ENCODE data around the gene PLD5. TPM values are rescaled to one million over a fixed set of nuclear protein-coding genes. Genes with fewer than 3 reads are reported as not detected.
"Not testable (repeated sequence)": the region's sequence is repeated elsewhere in the genome, so short reads cannot be mapped to it uniquely, and the experiment has no call there.

Gene PLD5
- total and polyA plus RNA-seq, 4 donors: 4.6 to 11.5 (median 9.4) TPM

DNA sequence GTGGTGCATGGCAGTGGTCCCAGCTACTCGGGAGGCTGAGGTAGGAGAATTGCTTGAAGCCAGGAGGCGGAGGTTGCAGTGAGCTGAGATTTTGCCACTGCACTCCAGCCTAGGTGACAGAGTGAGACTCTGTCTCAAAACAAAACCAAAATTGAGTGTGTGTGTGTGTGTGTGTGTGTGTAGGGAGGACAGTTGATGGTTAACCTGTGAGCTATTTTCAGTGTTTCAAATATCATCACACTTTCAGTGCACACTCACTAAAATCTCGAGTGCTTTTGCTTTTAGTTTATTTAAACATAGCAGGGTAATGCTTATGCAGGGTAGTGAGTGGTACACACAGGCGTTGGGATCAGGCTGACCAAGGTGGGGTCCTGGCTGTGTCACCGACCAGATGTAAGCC, 344.7 kb downstream of the PLD5 start:
- not testable (repeated sequence) for H3K4me1 ChIP-seq (ENCODE audit: control insufficient read depth, insufficient read depth, low read length); H3K27me3 ChIP-seq (ENCODE audit: control insufficient read depth, insufficient read depth, low read length); H3K27ac ChIP-seq (ENCODE audit: low read depth, low read length); H3K4me3 ChIP-seq (ENCODE audit: low read depth, low read length); H3K36me3 ChIP-seq (ENCODE audit: control insufficient read depth, insufficient read depth, low read length); DNase-seq (ENCODE audit: low read depth in 4 of 6, low spot score in 6 of 6); H3K9me3 ChIP-seq (ENCODE audit: control insufficient read depth, insufficient read depth, low read length)
- WGBS (ENCODE audit: insufficient coverage): 89% methylated on average over 2 of the region's 5 CpGs

DNA sequence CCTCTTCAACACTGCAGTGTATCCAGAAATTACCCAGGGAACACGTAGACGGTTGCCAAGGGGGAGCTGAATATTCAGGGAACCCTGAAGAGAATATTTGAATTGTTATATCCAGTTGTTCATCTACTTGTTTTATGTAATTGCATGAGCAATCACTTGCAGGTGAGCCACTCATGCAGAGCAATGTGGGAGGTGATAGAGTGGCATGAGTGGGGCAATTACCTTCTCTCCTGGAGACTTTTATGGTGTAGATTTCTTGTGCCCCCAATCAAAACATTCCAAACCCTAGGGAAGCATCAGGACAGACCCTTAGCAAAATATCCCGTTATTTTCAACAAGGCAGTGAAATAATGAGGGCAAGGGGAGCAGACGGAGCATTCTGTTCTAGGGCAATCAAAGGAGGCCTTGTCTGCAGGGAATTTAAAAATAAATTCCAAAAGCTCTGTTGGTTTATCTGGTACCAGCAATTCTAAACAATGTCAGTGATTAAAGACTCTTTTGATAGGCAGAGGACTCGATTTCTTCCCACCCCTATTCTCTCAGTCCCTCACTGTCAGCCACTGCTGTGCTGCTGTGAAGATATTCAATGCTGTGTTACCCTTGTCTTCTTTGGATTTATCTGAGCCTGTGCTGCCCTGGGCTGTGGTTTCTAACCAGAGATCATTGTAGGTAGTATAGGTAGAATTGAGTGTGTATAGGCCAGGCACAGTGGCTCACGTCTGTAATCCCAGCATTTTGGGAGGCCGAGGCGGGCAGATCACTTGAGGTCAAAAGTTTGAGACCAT, 345.4 kb downstream of the PLD5 start:
- Histone ChIP-seq H3K4me1 (ENCODE audit: control insufficient read depth, insufficient read depth, low read length) (no peaks in the 10 kb centered on the region), H3K36me3 (ENCODE audit: control insufficient read depth, insufficient read depth, low read length) (no peaks in the 10 kb centered on the region), H3K4me3 (ENCODE audit: low read depth, low read length) (no peak overlapping the region), H3K9me3 (ENCODE audit: control insufficient read depth, insufficient read depth, low read length) (peaks cover 2% of the 10 kb centered on the region), H3K27me3 (ENCODE audit: control insufficient read depth, insufficient read depth, low read length) (no peaks in the 10 kb centered on the region), H3K27ac (ENCODE audit: low read depth, low read length) (no peak overlapping the region)
- 40% methylated on average over 1 of the region's 8 CpGs for WGBS (ENCODE audit: insufficient coverage)
- peak in 1 of 6 donors; percentile 76 for DNase-seq (ENCODE audit: low read depth in 4 of 6, low spot score in 6 of 6)

DNA sequence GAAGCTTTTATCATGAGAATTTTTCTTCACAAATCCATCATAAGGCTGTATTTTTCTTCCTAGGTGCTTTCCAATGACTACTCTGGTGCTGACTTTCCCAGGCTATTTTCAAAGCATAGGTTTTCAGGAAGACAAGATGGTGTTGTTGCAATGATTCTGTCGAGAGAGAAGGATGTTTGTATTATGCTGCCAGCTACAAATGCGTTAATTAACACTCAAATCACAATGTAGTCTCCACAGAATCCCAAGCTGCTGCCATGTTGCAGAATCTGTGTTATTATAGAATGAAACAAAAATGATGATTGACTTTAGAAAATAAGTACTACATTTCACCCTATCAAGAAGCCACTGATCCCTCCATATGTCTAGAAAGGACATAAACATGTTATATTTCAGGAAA, 346.1 kb downstream of the PLD5 start:
- no CpG with 5 or more reads among the region's 2 CpGs for WGBS (ENCODE audit: insufficient coverage)
- Histone ChIP-seq H3K36me3 (ENCODE audit: control insufficient read depth, insufficient read depth, low read length) (no peaks in the 10 kb centered on the region), H3K27me3 (ENCODE audit: control insufficient read depth, insufficient read depth, low read length) (no peaks in the 10 kb centered on the region), H3K9me3 (ENCODE audit: control insufficient read depth, insufficient read depth, low read length) (peaks cover 2% of the 10 kb centered on the region), H3K27ac (ENCODE audit: low read depth, low read length) (no peak overlapping the region), H3K4me3 (ENCODE audit: low read depth, low read length) (no peak overlapping the region), H3K4me1 (ENCODE audit: control insufficient read depth, insufficient read depth, low read length) (no peaks in the 10 kb centered on the region)
- peak in 2 of 6 donors; percentile 27 to 79 for DNase-seq (ENCODE audit: low read depth in 4 of 6, low spot score in 6 of 6)

DNA sequence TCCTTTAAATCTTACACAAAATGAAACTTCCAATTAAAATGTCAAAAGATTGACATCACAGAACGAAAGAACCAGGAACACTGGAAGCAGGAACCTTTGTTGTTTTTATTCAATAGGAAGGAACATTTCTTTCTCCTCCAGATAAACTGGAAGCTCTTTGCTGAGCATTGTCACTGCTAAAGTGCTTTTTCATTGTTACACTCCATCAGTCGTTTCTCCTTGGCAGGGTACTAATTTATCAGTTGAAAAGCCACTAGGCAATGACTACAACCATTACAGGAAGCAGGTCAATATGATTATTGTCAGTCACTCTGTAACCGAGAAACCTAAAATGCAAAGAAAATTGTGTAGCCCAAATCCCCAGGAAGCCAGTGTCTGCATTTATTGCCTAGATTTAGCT, 362.4 kb downstream of the PLD5 start:
- WGBS (ENCODE audit: insufficient coverage): 0% methylated on average over 1 of the region's 3 CpGs
- DNase-seq (ENCODE audit: low read depth in 4 of 6, low spot score in 6 of 6): peak in 1 of 6 donors; percentile 43

DNA sequence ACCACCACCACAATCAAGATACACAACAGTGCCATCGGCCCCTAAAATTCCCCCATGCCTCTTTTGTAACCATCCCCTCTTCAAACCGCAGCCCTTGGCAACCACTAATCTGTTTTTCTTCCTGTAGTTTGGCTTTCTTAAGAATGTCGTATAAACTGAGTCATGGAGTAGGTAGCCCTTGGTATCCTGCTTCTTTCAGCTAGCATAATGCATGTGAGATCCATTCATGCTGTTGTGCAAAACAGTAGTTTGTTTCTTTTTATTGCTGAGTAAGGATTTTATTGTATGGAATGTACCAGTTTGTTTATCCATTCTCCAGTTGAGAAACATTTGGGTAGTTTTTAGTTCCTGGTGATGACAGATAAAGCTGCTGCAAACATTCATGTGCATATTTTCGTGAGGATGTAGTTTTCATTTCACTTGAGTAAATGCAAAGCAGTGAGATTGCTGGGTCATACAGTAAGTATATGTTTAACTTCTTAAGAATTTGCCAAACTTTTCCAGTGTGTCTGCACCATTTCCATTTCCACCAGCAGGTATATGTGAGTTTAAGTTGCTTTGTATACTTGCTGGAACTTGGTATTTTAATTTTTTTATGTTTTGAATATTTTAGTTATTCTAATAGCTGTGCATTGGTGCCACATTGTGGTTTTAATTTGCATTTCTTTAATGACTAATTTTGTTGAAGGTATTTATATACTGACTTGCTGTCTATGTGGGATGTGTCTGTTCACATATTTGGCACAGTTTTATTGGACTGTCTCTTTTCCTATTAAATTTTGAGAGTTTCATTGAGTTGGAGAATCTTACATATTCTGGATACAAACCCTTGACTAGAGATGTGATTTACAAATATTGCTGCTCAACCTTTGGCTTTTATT, 377.2 kb downstream of the PLD5 start:
- Histone ChIP-seq H3K27ac (ENCODE audit: low read depth, low read length) (peak overlapping the region; percentile 42), H3K36me3 (ENCODE audit: control insufficient read depth, insufficient read depth, low read length) (no peaks in the 10 kb centered on the region), H3K4me1 (ENCODE audit: control insufficient read depth, insufficient read depth, low read length) (no peaks in the 10 kb centered on the region), H3K9me3 (ENCODE audit: control insufficient read depth, insufficient read depth, low read length) (peaks cover 5% of the 10 kb centered on the region), H3K4me3 (ENCODE audit: low read depth, low read length) (no peak overlapping the region), H3K27me3 (ENCODE audit: control insufficient read depth, insufficient read depth, low read length) (no peaks in the 10 kb centered on the region)
- DNase-seq (ENCODE audit: low read depth in 4 of 6, low spot score in 6 of 6): peak in 2 of 6 donors; percentile 31 to 68
- WGBS (ENCODE audit: insufficient coverage): 21% methylated on average over 3 of the region's 4 CpGs

More for the DNA sequence above, 362.4 kb downstream of the PLD5 start:
- no peak overlapping the region for H3K27ac ChIP-seq (ENCODE audit: low read depth, low read length)
- H3K9me3 ChIP-seq (ENCODE audit: control insufficient read depth, insufficient read depth, low read length): no peaks in the 10 kb centered on the region
- no peaks in the 10 kb centered on the region for H3K27me3 ChIP-seq (ENCODE audit: control insufficient read depth, insufficient read depth, low read length)
- H3K36me3 ChIP-seq (ENCODE audit: control insufficient read depth, insufficient read depth, low read length): no peaks in the 10 kb centered on the region
- no peak overlapping the region for H3K4me3 ChIP-seq (ENCODE audit: low read depth, low read length)
- H3K4me1 ChIP-seq (ENCODE audit: control insufficient read depth, insufficient read depth, low read length): no peaks in the 10 kb centered on the region

DNA sequence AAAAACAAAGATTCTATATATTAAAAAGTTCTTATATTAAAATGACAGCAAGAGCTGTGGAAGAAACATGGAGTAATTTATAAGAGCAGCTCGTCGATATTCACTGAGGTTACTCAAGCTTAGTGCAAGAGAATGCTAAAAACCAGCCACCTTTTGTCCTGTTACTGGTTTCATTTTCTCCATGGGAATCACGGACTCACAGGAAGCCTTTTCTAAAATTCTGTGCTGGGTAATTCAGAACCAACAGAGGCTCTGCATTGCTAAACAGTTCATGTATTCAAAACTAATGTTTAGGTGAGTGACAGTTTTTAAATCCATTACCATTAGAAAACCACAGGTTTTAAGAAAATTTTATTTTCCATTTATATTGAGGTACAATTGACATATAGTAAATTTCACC, 377.8 kb downstream of the PLD5 start:
- no CpG with 5 or more reads among the region's 3 CpGs for WGBS (ENCODE audit: insufficient coverage)
- Histone ChIP-seq H3K4me1 (ENCODE audit: control insufficient read depth, insufficient read depth, low read length) (no peaks in the 10 kb centered on the region), H3K9me3 (ENCODE audit: control insufficient read depth, insufficient read depth, low read length) (peaks cover 5% of the 10 kb centered on the region), H3K36me3 (ENCODE audit: control insufficient read depth, insufficient read depth, low read length) (no peaks in the 10 kb centered on the region), H3K27ac (ENCODE audit: low read depth, low read length) (peak overlapping the region; percentile 42), H3K4me3 (ENCODE audit: low read depth, low read length) (no peak overlapping the region), H3K27me3 (ENCODE audit: control insufficient read depth, insufficient read depth, low read length) (no peaks in the 10 kb centered on the region)
- peak in 2 of 6 donors; percentile 57 to 71 for DNase-seq (ENCODE audit: low read depth in 4 of 6, low spot score in 6 of 6)

DNA sequence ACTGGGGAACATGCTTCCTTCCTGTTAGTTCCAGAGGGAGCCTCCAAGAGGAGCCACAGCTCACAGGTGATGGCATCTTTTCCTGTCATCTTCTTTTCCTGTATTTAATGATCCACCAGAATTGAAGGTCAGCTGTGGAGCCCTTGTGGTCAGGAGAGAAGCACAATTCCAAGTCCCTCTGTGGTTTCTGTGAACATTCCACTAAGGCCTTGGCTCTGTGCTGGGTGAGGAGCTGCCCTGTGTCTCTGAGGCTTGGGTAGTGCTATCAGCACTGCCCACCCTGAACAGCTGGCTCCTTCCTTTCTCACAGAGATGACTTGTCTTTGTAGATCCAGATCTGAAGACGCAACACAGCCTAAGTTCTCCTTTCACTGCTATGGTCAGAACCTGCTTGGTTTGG, 383.7 kb downstream of the PLD5 start:
- DNase-seq (ENCODE audit: low read depth in 4 of 6, low spot score in 6 of 6): no peak
- H3K4me3 ChIP-seq (ENCODE audit: low read depth, low read length): no peak overlapping the region
- no peaks in the 10 kb centered on the region for H3K4me1 ChIP-seq (ENCODE audit: control insufficient read depth, insufficient read depth, low read length)
- no peaks in the 10 kb centered on the region for H3K27me3 ChIP-seq (ENCODE audit: control insufficient read depth, insufficient read depth, low read length)
- H3K36me3 ChIP-seq (ENCODE audit: control insufficient read depth, insufficient read depth, low read length): no peaks in the 10 kb centered on the region
- H3K27ac ChIP-seq (ENCODE audit: low read depth, low read length): no peak overlapping the region
- no peaks in the 10 kb centered on the region for H3K9me3 ChIP-seq (ENCODE audit: control insufficient read depth, insufficient read depth, low read length)
- 85% methylated on average over 1 of the region's 1 CpG for WGBS (ENCODE audit: insufficient coverage)

DNA sequence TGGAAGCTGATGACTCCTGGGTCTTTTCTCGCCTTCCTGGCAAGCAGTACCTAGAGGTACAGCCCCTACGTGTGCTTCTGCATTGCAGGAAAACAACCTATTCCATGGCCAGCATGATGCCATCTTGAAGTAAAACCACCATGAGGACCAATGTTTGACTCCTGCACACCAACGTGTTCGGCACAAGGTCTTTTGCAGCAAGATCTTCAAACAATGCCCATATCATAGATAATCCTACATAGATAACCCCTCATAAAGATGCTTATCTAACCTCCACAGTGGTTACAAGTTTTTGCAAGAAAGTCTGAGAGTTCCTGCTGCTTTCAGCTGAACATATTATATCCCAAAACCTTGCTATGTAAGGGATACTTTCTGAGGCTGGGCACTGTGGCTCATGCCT, 384.5 kb downstream of the PLD5 start:
- WGBS (ENCODE audit: insufficient coverage): 96% methylated on average over 4 of the region's 4 CpGs

DNA sequence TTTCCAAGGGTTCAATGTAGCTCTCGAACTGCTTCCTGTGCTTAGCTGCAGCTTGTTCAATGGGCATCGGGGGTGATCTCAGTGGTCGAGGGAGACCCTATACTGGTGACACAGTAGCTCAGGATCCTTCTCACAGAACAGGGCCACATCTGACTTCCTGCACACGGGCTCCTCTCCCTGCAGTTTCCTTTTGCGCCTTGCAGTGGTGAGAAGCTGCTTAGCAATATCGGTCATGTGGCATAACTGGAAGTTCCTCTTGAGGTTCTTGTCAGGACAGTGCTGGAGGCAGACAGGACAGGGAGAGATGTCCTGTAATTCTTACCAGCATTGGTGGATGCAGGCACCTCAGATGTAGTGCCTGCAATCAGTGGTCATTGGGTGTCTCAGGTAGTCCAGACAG, 385.1 kb downstream of the PLD5 start:
- no peak for DNase-seq (ENCODE audit: low read depth in 4 of 6, low spot score in 6 of 6)
- H3K9me3 ChIP-seq (ENCODE audit: control insufficient read depth, insufficient read depth, low read length): no peaks in the 10 kb centered on the region
- no peak overlapping the region for H3K4me3 ChIP-seq (ENCODE audit: low read depth, low read length)
- no peaks in the 10 kb centered on the region for H3K4me1 ChIP-seq (ENCODE audit: control insufficient read depth, insufficient read depth, low read length)
- H3K36me3 ChIP-seq (ENCODE audit: control insufficient read depth, insufficient read depth, low read length): no peaks in the 10 kb centered on the region
- no peak overlapping the region for H3K27ac ChIP-seq (ENCODE audit: low read depth, low read length)
- WGBS (ENCODE audit: insufficient coverage): 78% methylated on average over 4 of the region's 6 CpGs
- H3K27me3 ChIP-seq (ENCODE audit: control insufficient read depth, insufficient read depth, low read length): no peaks in the 10 kb centered on the region

More for the DNA sequence above, 384.5 kb downstream of the PLD5 start:
- Histone ChIP-seq H3K9me3 (ENCODE audit: control insufficient read depth, insufficient read depth, low read length) (no peaks in the 10 kb centered on the region), H3K4me3 (ENCODE audit: low read depth, low read length) (no peak overlapping the region), H3K4me1 (ENCODE audit: control insufficient read depth, insufficient read depth, low read length) (no peaks in the 10 kb centered on the region), H3K36me3 (ENCODE audit: control insufficient read depth, insufficient read depth, low read length) (no peaks in the 10 kb centered on the region), H3K27me3 (ENCODE audit: control insufficient read depth, insufficient read depth, low read length) (no peaks in the 10 kb centered on the region), H3K27ac (ENCODE audit: low read depth, low read length) (no peak overlapping the region)
- DNase-seq (ENCODE audit: low read depth in 4 of 6, low spot score in 6 of 6): no peak
